Chondrocyte (in vitro differentiated cells): Measurements from ENCODE around the gene NUP133. TPM values are rescaled to one million over a fixed set of nuclear protein-coding genes. Genes with fewer than 3 reads are reported as not detected.

Source experiments
- DNase-seq: peaks from one replicate; pipeline ENCODE4 v3.0.0; 2021; ENCODE audit warnings: mixed read lengths, low spot score
- H3K27ac Mint-ChIP-seq: one replicate; pipeline ENCODE4 v1.8.0; 2021; ENCODE audit warnings: mild to moderate bottlenecking, moderate library complexity, mixed read lengths; ENCODE audit not compliant: unreplicated experiment
- H3K27me3 Mint-ChIP-seq: 2 replicates; pipeline ENCODE4 v1.8.0; 2021; ENCODE audit warnings: low read depth, mixed read lengths
- H3K36me3 Mint-ChIP-seq: 2 replicates; pipeline ENCODE4 v1.8.0; 2021; ENCODE audit warnings: low read depth, mixed read lengths
- H3K4me1 Mint-ChIP-seq: 2 replicates; pipeline ENCODE4 v1.8.0; 2021; ENCODE audit warnings: low read depth, mild to moderate bottlenecking, mixed read lengths
- H3K4me3 Mint-ChIP-seq: one replicate; pipeline ENCODE4 v1.8.0; 2021; ENCODE audit warnings: mild to moderate bottlenecking, moderate library complexity, mixed read lengths; ENCODE audit not compliant: unreplicated experiment
- H3K9me3 Mint-ChIP-seq: 2 replicates; pipeline ENCODE4 v1.8.0; 2021; ENCODE audit warnings: low read depth, mixed read lengths
- total RNA-seq: library from RNA; stranded (reverse); gene quantifications from 3 replicates; pipeline ENCODE4 v1.2.1, GENCODE V29; 2021
- TF ChIP-seq, protein P1 (sequence below): fragments of 200-600 bp; sonication (generic); IDR thresholded peaks from 2 replicates; pipeline ENCODE4 v1.5.0; 2021; ENCODE audit warnings: antibody characterized with exemption, mild to moderate bottlenecking, moderate library complexity

Gene NUP133
- total RNA-seq, 1 donor from 2014 or later: 30.7 TPM

- TF ChIP-seq, protein P1, sequence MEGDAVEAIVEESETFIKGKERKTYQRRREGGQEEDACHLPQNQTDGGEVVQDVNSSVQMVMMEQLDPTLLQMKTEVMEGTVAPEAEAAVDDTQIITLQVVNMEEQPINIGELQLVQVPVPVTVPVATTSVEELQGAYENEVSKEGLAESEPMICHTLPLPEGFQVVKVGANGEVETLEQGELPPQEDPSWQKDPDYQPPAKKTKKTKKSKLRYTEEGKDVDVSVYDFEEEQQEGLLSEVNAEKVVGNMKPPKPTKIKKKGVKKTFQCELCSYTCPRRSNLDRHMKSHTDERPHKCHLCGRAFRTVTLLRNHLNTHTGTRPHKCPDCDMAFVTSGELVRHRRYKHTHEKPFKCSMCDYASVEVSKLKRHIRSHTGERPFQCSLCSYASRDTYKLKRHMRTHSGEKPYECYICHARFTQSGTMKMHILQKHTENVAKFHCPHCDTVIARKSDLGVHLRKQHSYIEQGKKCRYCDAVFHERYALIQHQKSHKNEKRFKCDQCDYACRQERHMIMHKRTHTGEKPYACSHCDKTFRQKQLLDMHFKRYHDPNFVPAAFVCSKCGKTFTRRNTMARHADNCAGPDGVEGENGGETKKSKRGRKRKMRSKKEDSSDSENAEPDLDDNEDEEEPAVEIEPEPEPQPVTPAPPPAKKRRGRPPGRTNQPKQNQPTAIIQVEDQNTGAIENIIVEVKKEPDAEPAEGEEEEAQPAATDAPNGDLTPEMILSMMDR: peak; percentile 13
- Mint-ChIP-seq H3K4me3 (peak overlapping the region; percentile 53), H3K9me3 (no peaks in the 10 kb centered on the region), H3K27me3 (peaks cover 15% of the 10 kb centered on the region), H3K36me3 (no peaks in the 10 kb centered on the region), H3K4me1 (peaks cover 51% of the 10 kb centered on the region), H3K27ac (peak overlapping the region; percentile 93)
- no peak for DNase-seq
Observed at GRCh38 chr1:229410692-229411433, 97.3 kb downstream of the NUP133 start.

GRCh38 chr1:229410370-229410691 is 97.8 kb downstream of the NUP133 start:
- H3K4me1 Mint-ChIP-seq: peaks cover 51% of the 10 kb centered on the region
- no peak overlapping the region for H3K4me3 Mint-ChIP-seq
- no peaks in the 10 kb centered on the region for H3K36me3 Mint-ChIP-seq
- H3K9me3 Mint-ChIP-seq: no peaks in the 10 kb centered on the region
- DNase-seq: no peak
- TF ChIP-seq, protein P1: no peak
- H3K27me3 Mint-ChIP-seq: peaks cover 18% of the 10 kb centered on the region
- peak overlapping the region; percentile 93 for H3K27ac Mint-ChIP-seq

GRCh38 chr1:229409616-229410369 is 98.3 kb downstream of the NUP133 start:
- Mint-ChIP-seq H3K4me3 (no peak overlapping the region), H3K36me3 (no peaks in the 10 kb centered on the region), H3K27ac (no peak overlapping the region), H3K27me3 (peaks cover 18% of the 10 kb centered on the region), H3K4me1 (peaks cover 51% of the 10 kb centered on the region), H3K9me3 (no peaks in the 10 kb centered on the region)
- no peak for DNase-seq
- TF ChIP-seq, protein P1: no peak

- H3K27me3 Mint-ChIP-seq: peaks cover 15% of the 10 kb centered on the region
- H3K9me3 Mint-ChIP-seq: no peaks in the 10 kb centered on the region
- no peak overlapping the region for H3K4me3 Mint-ChIP-seq
- DNase-seq: no peak
- TF ChIP-seq, protein P1: no peak
- no peaks in the 10 kb centered on the region for H3K36me3 Mint-ChIP-seq
- H3K27ac Mint-ChIP-seq: peak overlapping the region; percentile 75
- H3K4me1 Mint-ChIP-seq: peaks cover 51% of the 10 kb centered on the region
Observed at GRCh38 chr1:229408458-229409037, 99.6 kb downstream of the NUP133 start.
